CD4-positive, alpha-beta T cell treated with Interleukin-6 for 4 hours (primary cell): ENCODE data around the gene ANKRD17.
"Not testable (repeated sequence)": the region's sequence is repeated elsewhere in the genome, so short reads cannot be mapped to it uniquely, and the experiment has no call there.

Experiments
- DNase-seq: peaks from one replicate; pipeline ENCODE4 v3.0.0-alpha.2; 2020; ENCODE audit warnings: mixed read lengths

Gene ANKRD17

GRCh38 chr4:73258686-73259570 lies at the start of gene ANKRD17:
Gene ANKRD17, minus strand, starts transcription at chr4:73258798. Its CDS starts 130 bp downstream, at chr4:73258668.
- peak; percentile 88 for DNase-seq

GRCh38 chr4:73308286-73308685 lies 49.7 kb upstream of the ANKRD17 start:
- DNase-seq, result no peak

- DNase-seq, result no peak
Measured at GRCh38 chr4:73303711-73304110, 45.1 kb upstream of the ANKRD17 start.

GRCh38 chr4:73299548-73300280 lies 41.1 kb upstream of the ANKRD17 start:
- no peak for DNase-seq

GRCh38 chr4:73292661-73293060 lies 34.1 kb upstream of the ANKRD17 start:
- DNase-seq, result not testable (repeated sequence)

- no peak for DNase-seq
Measured at GRCh38 chr4:73281982-73282381, 23.4 kb upstream of the ANKRD17 start.

- no peak for DNase-seq
Measured at GRCh38 chr4:73281396-73281795, 22.8 kb upstream of the ANKRD17 start.

- DNase-seq, result no peak
Measured at GRCh38 chr4:73277201-73277600, 18.6 kb upstream of the ANKRD17 start.

GRCh38 chr4:73275318-73275654 lies 16.7 kb upstream of the ANKRD17 start:
- no peak for DNase-seq

- DNase-seq, result no peak
Measured at GRCh38 chr4:73272816-73273215, 14.2 kb upstream of the ANKRD17 start.

GRCh38 chr4:73267050-73267449 lies 8.5 kb upstream of the ANKRD17 start:
- DNase-seq, result no peak

GRCh38 chr4:73259571-73260090 lies 1.0 kb upstream of the ANKRD17 start:
- DNase-seq, result peak; percentile 5

GRCh38 chr4:73258436-73258685 lies 237 bp downstream of the ANKRD17 start:
- DNase-seq, result no peak

- no peak for DNase-seq
Measured at GRCh38 chr4:73257651-73258435, 755 bp downstream of the ANKRD17 start.

GRCh38 chr4:73257234-73257633 lies 1.4 kb downstream of the ANKRD17 start:
- peak; percentile 72 for DNase-seq

GRCh38 chr4:73255847-73256246 lies 2.8 kb downstream of the ANKRD17 start:
- DNase-seq, result not testable (repeated sequence)

- no peak for DNase-seq
Measured at GRCh38 chr4:73252001-73252400, 6.6 kb downstream of the ANKRD17 start.

- no peak for DNase-seq
Measured at GRCh38 chr4:73251384-73251783, 7.2 kb downstream of the ANKRD17 start.

- DNase-seq, result no peak
Measured at GRCh38 chr4:73250642-73251041, 8.0 kb downstream of the ANKRD17 start.

- no peak for DNase-seq
Measured at GRCh38 chr4:73248821-73249220, 9.8 kb downstream of the ANKRD17 start.

GRCh38 chr4:73248416-73248815 lies 10.2 kb downstream of the ANKRD17 start:
- DNase-seq, result no peak

- DNase-seq, result no peak
Measured at GRCh38 chr4:73247100-73247499, 11.5 kb downstream of the ANKRD17 start.

- no peak for DNase-seq
Measured at GRCh38 chr4:73245955-73246354, 12.6 kb downstream of the ANKRD17 start.
